OCI-LY1 (cell line): ENCODE measurements around the gene MRPL22.

Experiments
- H2AFZ ChIP-seq: fragments of 200-600 bp; sonication (generic), shearing (Covaris generic); 2 replicates; pipeline ENCODE4 v1.6.0; 2014; ENCODE audit warnings: antibody characterized with exemption, mild to moderate bottlenecking, low read length
- H3F3A ChIP-seq: fragments of 200-600 bp; sonication (generic), shearing (Covaris generic); 2 replicates; pipeline ENCODE4 v1.6.0; 2014; ENCODE audit warnings: mild to moderate bottlenecking, antibody characterized with exemption, low read length, moderate library complexity; ENCODE audit not compliant: insufficient read depth
- H3K27ac ChIP-seq: fragments of 200-600 bp; sonication (generic); 2 replicates; pipeline ENCODE4 v1.5.1; 2014; ENCODE audit warnings: low read length, mixed run types, mild to moderate bottlenecking, low read depth; ENCODE audit not compliant: poor library complexity, severe bottlenecking
- H3K27me3 ChIP-seq: fragments of 200-600 bp; sonication (generic); 2 replicates; pipeline ENCODE4 v1.6.0; 2014; ENCODE audit warnings: antibody characterized with exemption, mild to moderate bottlenecking, low read length, moderate library complexity; ENCODE audit not compliant: insufficient read depth
- H3K36me3 ChIP-seq: fragments of 200-600 bp; sonication (generic); 2 replicates; pipeline ENCODE4 v1.6.1; 2014; ENCODE audit warnings: mild to moderate bottlenecking, antibody characterized with exemption, low read length, moderate library complexity, mixed read lengths; ENCODE audit not compliant: insufficient read depth
- H3K4me1 ChIP-seq: fragments of 200-600 bp; sonication (generic); 2 replicates; pipeline ENCODE4 v1.5.1; 2014; ENCODE audit warnings: mild to moderate bottlenecking, low read length, moderate library complexity; ENCODE audit not compliant: insufficient read depth, severe bottlenecking
- H3K4me2 ChIP-seq: fragments of 200-600 bp; sonication (generic), shearing (Covaris generic); 2 replicates; pipeline ENCODE4 v1.6.1; 2014; ENCODE audit warnings: low read length
- H3K4me3 ChIP-seq: fragments of 200-600 bp; sonication (generic); 2 replicates; pipeline ENCODE4 v1.5.1; 2014; ENCODE audit warnings: low read length, low read depth, mild to moderate bottlenecking, mixed read lengths; ENCODE audit not compliant: poor library complexity, severe bottlenecking
- H3K79me2 ChIP-seq: fragments of 200-600 bp; shearing (Covaris generic); 2 replicates; pipeline ENCODE4 v1.6.1; 2016; ENCODE audit warnings: mixed run types, low read length, mixed read lengths; ENCODE audit not compliant: insufficient read depth
- H3K9ac ChIP-seq: fragments of 200-600 bp; sonication (generic), shearing (Covaris generic); 2 replicates; pipeline ENCODE4 v1.6.1; 2014; ENCODE audit warnings: mild to moderate bottlenecking, low read length, mixed read lengths
- H3K9me2 ChIP-seq: fragments of 200-600 bp; sonication (generic), shearing (Covaris generic); 2 replicates; pipeline ENCODE4 v1.6.1; 2014; ENCODE audit warnings: low read depth, mild to moderate bottlenecking, low read length, mixed read lengths
- H3K9me3 ChIP-seq: fragments of 200-600 bp; shearing (Covaris generic); 2 replicates; pipeline ENCODE4 v1.6.1; 2014; ENCODE audit warnings: low read length, mixed read lengths
- H4K20me1 ChIP-seq: fragments of 200-600 bp; sonication (generic), shearing (Covaris generic); 2 replicates; pipeline ENCODE4 v1.6.0; 2016; ENCODE audit warnings: mild to moderate bottlenecking, low read length; ENCODE audit not compliant: insufficient read depth
- CTCF ChIP-seq: fragments of 200-600 bp; sonication (generic), shearing (Covaris generic); IDR thresholded peaks from 2 replicates; pipeline ENCODE4 v1.5.1; 2017; ENCODE audit warnings: mild to moderate bottlenecking, antibody characterized with exemption, low read length, moderate library complexity, mixed read lengths
- EZH2 ChIP-seq: fragments of 200-600 bp; sonication (generic), shearing (Covaris generic); IDR thresholded peaks from 2 replicates; pipeline ENCODE4 v1.8.0; 2017; ENCODE audit warnings: borderline replicate concordance, mixed run types, mild to moderate bottlenecking, antibody characterized with exemption, low read length, moderate library complexity, mixed read lengths

MRPL22 gene

DNA sequence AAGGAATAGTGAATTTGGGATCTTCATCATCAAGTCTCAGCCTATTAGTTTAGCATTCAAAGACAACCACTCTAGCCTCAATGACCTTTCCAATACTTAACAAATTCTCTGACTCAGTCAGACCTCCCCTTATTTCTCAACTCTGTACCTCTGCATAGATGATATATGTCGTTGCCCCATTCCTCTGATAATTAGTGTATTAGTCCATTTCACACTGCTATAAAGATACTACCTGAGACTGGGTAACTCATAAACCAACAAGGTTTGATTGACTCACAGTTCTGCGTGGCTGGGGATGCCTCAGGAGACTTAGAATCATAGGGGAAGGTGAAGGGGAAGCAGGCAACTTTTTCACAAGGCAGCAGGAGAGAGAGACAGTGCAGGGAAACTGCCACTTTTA is 8.9 kb downstream of the MRPL22 start:
- H2AFZ ChIP-seq, result no peak overlapping the region
- no peak overlapping the region for H3K9ac ChIP-seq
- peaks cover 39% of the 10 kb centered on the region for H3K79me2 ChIP-seq
- no peaks in the 10 kb centered on the region for H3F3A ChIP-seq
- no peaks in the 10 kb centered on the region for H3K9me2 ChIP-seq
- H3K27me3 ChIP-seq, result no peaks in the 10 kb centered on the region
- H3K4me1 ChIP-seq, result peaks cover 8% of the 10 kb centered on the region
- H3K27ac ChIP-seq, result no peak overlapping the region
- no peak overlapping the region for H3K4me3 ChIP-seq
- H3K4me2 ChIP-seq, result no peak overlapping the region
- peaks cover 36% of the 10 kb centered on the region; the same call in 1 of the 2 replicates for H3K36me3 ChIP-seq
- no peaks in the 10 kb centered on the region for H4K20me1 ChIP-seq
- TF ChIP-seq CTCF (no peak), EZH2 (no peak)
- H3K9me3 ChIP-seq, result no peaks in the 10 kb centered on the region

DNA sequence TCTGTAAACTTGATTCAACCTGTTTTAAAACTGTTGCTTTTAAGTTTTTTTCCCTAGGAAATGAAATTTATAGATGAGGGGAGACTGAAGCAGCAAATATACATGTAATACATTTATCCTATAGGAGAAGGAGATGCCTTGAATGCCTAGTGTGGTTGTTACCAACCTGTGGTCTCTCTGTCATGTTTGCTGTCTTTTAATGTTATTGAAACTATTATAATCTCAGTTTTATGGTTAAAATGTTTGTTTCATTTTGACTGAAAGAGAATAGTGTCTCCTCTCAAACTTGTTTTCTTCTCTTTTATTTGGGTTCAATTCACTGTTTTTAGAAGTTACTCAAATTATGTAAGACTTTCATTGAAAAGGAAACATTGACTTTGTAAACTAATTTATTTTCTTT is 15.8 kb downstream of the MRPL22 start:
- Histone ChIP-seq H3K9me2 (no peaks in the 10 kb centered on the region), H3K79me2 (no peaks in the 10 kb centered on the region), H3K9me3 (no peaks in the 10 kb centered on the region), H3K9ac (no peak overlapping the region), H3K4me3 (no peak overlapping the region), H3K4me1 (no peaks in the 10 kb centered on the region), H3F3A (no peaks in the 10 kb centered on the region), H3K36me3 (peaks cover 60% of the 10 kb centered on the region), H3K27me3 (no peaks in the 10 kb centered on the region), H3K4me2 (no peak overlapping the region), H4K20me1 (no peaks in the 10 kb centered on the region), H2AFZ (no peak overlapping the region), H3K27ac (no peak overlapping the region)
- TF ChIP-seq CTCF, result no peak
- no peak for TF ChIP-seq EZH2

GRCh38 chr5:154962494-154962893 is 21.6 kb downstream of the MRPL22 start:
- no peak for TF ChIP-seq EZH2
- no peak for TF ChIP-seq CTCF
- Histone ChIP-seq H3K36me3 (peaks cover 70% of the 10 kb centered on the region), H3K9me2 (no peaks in the 10 kb centered on the region), H3K27me3 (no peaks in the 10 kb centered on the region), H3K9me3 (no peaks in the 10 kb centered on the region), H3K4me3 (no peak overlapping the region), H3K4me1 (no peaks in the 10 kb centered on the region), H3K27ac (no peak overlapping the region), H3F3A (no peaks in the 10 kb centered on the region), H3K79me2 (no peaks in the 10 kb centered on the region), H3K4me2 (no peak overlapping the region), H2AFZ (no peak overlapping the region), H3K9ac (no peak overlapping the region), H4K20me1 (no peaks in the 10 kb centered on the region)
